Parathyroid adenoma (tissue), 2 donors: Measurements from ENCODE around the gene C16orf87.

Experiments used
- H2AFZ ChIP-seq: fragments of 300-600 bp; sonication (generic); one replicate; pipeline ENCODE4 v1.7.0; 2017; ENCODE audit warnings: antibody characterized with exemption, mild to moderate bottlenecking
- H3K27ac ChIP-seq: fragments of 300-600 bp; sonication (generic); one replicate; pipeline ENCODE4 v1.7.0; 2017
- H3K27me3 ChIP-seq: fragments of 300-600 bp; sonication (generic); one replicate; pipeline ENCODE4 v1.7.0; 2017; ENCODE audit warnings: low read length; ENCODE audit not compliant: control insufficient read depth, insufficient read depth
- H3K36me3 ChIP-seq: fragments of 300-600 bp; sonication (generic); one replicate; pipeline ENCODE4 v1.7.0; 2017; ENCODE audit warnings: low read length; ENCODE audit not compliant: control insufficient read depth, insufficient read depth
- H3K4me1 ChIP-seq: fragments of 300-600 bp; sonication (generic); one replicate; pipeline ENCODE4 v1.7.0; 2017; ENCODE audit warnings: control low read depth
- H3K4me2 ChIP-seq: fragments of 300-600 bp; sonication (generic); one replicate; pipeline ENCODE4 v1.7.0; 2017; ENCODE audit warnings: low read length
- H3K4me3 ChIP-seq: fragments of 300-600 bp; sonication (generic); one replicate; pipeline ENCODE4 v1.7.0; 2017; ENCODE audit warnings: low read depth, low read length
- H3K79me2 ChIP-seq: fragments of 300-600 bp; sonication (generic); one replicate; pipeline ENCODE4 v1.7.0; 2017; ENCODE audit warnings: control low read depth
- H3K9ac ChIP-seq: fragments of 300-600 bp; sonication (generic); one replicate; pipeline ENCODE4 v1.7.0; 2017; ENCODE audit warnings: mild to moderate bottlenecking
- H3K9me3 ChIP-seq: fragments of 300-600 bp; sonication (generic); one replicate; pipeline ENCODE4 v1.7.0; 2017; ENCODE audit warnings: low read length; ENCODE audit not compliant: control insufficient read depth
- CTCF ChIP-seq: fragments of 300-600 bp; sonication (generic); IDR thresholded peaks from one replicate; pipeline ENCODE4 v1.7.0; 2017; ENCODE audit warnings: antibody characterized with exemption, mild to moderate bottlenecking
- donor health status: primary hyperparathyroidism.

C16orf87 gene

GRCh38 chr16:46843898-46844642 lies 13.1 kb upstream of the C16orf87 start:
- H3K27me3 ChIP-seq, result no peaks in the 10 kb centered on the region
- H3K79me2 ChIP-seq, result no peaks in the 10 kb centered on the region
- H2AFZ ChIP-seq, result no peak overlapping the region
- no peak overlapping the region for H3K9ac ChIP-seq
- no peaks in the 10 kb centered on the region for H3K36me3 ChIP-seq
- no peaks in the 10 kb centered on the region for H3K4me1 ChIP-seq
- H3K4me2 ChIP-seq, result no peak overlapping the region
- no peak overlapping the region for H3K4me3 ChIP-seq
- no peak overlapping the region for H3K27ac ChIP-seq
- H3K9me3 ChIP-seq, result no peaks in the 10 kb centered on the region
- TF ChIP-seq CTCF, result no peak

- TF ChIP-seq CTCF, result no peak
- Histone ChIP-seq H3K4me1 (no peaks in the 10 kb centered on the region), H3K9ac (no peak overlapping the region), H3K9me3 (no peaks in the 10 kb centered on the region), H2AFZ (no peak overlapping the region), H3K27ac (no peak overlapping the region), H3K4me2 (no peak overlapping the region), H3K79me2 (no peaks in the 10 kb centered on the region), H3K4me3 (no peak overlapping the region), H3K36me3 (no peaks in the 10 kb centered on the region), H3K27me3 (no peaks in the 10 kb centered on the region)
Observed at GRCh38 chr16:46842192-46842895, 11.4 kb upstream of the C16orf87 start.

GRCh38 chr16:46839986-46840443 lies 9.0 kb upstream of the C16orf87 start:
- H2AFZ ChIP-seq, result no peak overlapping the region

GRCh38 chr16:46836534-46837530 lies 5.9 kb upstream of the C16orf87 start:
- H3K79me2 ChIP-seq, result no peaks in the 10 kb centered on the region
- no peaks in the 10 kb centered on the region for H3K27me3 ChIP-seq
- no peaks in the 10 kb centered on the region for H3K9me3 ChIP-seq
- no peak overlapping the region for H3K27ac ChIP-seq
- no peak overlapping the region for H3K9ac ChIP-seq
- H3K36me3 ChIP-seq, result no peaks in the 10 kb centered on the region
- no peak overlapping the region for H3K4me3 ChIP-seq
- no peak overlapping the region for H2AFZ ChIP-seq
- H3K4me2 ChIP-seq, result no peak overlapping the region
- no peaks in the 10 kb centered on the region for H3K4me1 ChIP-seq
- TF ChIP-seq CTCF, result no peak

More at GRCh38 chr16:46839986-46840443, 9.0 kb upstream of the C16orf87 start:
- Histone ChIP-seq H3K4me3 (no peak overlapping the region), H3K79me2 (no peaks in the 10 kb centered on the region), H3K9me3 (no peaks in the 10 kb centered on the region), H3K4me1 (no peaks in the 10 kb centered on the region), H3K4me2 (no peak overlapping the region), H3K27me3 (no peaks in the 10 kb centered on the region), H3K27ac (no peak overlapping the region), H3K9ac (no peak overlapping the region), H3K36me3 (no peaks in the 10 kb centered on the region)
- no peak for TF ChIP-seq CTCF
